GM19351 (cell line): ENCODE results near the gene CRACR2A.

Experiments used
- ATAC-seq: cut with Tn5 transposase; IDR thresholded peaks from one replicate; pipeline ENCODE4 v1.9.1; 2021; ENCODE audit warnings: mild to moderate bottlenecking, moderate library complexity; ENCODE audit not compliant: unreplicated experiment

Gene CRACR2A

DNA sequence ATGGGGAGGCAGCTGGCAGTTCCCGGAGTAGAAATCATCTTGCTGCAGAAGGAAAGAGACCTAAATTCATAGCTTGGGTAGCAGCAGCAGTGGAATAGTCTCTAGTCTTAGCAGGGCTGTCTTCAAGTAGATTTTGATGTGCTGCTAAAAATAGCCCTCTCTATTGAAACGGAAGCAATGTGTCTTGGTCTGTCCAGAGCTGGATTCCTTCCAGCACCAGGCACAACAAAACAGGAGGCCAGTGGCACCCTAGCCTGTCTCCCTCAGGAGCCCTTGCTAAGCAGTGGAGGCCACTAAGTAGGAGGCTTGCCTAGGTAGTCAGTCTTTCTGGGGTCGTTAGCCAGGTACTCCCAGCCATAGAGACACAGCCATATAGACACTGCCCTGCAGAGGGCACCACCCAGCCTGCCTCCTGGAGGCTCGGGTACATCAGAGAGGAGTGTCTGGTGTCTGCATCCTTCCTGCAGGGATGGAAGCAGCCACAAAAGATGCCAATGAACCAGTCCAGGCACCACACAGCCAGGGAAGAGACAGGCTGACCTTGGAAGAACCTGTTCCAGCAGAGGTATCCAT lies 97.5 kb downstream of the CRACR2A start:
- no peak for ATAC-seq

DNA sequence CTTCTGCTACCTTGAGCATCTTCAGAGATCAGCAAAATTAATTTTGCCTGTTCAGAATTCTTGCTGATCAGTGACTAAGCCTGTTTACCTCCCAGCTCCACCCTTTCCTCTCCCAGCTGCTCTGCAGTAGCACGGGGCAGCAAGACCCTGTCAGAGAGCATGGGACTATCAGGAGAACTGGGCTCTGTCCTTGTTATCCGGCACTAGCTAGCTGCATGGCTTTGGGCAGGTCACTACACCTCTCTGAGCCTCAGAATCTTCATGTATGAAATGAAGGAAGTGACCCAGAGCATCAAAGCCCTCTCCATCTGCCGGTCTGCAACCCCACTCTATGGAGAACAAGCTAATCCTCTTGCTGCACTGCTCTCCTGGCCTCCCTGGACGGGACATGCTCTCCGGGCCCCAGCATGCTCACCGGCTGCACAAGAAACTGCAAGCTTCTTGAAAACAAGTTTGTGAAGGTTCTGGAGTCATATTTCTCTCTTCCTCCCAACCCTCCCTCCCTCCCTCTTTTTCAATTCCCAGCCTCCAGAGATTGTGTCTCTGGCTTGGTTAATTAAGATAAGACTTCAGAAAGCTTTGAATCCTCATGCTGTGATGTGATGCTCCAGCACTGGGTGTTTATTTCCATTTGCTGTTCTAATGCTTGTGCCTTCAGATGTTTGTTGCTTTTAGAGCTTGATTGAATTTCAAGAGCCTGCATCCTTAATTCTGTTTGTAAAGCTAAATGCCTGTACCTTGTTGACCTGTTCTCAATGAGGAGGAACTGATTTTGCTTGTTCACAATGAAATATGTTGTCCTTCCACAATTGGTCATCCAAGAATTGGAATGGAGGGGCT lies 101.1 kb downstream of the CRACR2A start:
- ATAC-seq, result no peak

DNA sequence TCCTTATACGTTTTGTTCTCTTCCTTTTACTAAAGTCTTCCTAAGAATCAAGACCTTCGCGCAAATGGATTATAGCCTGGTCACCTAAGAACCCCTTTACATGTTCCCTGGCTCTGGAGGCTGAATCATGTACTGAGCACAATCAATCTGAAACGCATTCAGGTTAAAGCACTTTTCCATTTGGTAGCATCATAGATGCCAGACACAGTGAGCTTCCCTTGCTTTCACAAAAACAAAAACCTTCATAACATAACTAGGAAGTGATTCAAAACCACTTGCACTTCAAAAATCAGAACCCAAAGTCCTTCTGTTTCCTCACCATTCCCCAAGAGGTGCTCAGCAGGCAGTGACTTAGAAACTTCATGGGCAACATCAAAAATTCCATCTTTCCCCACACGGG lies 105.4 kb downstream of the CRACR2A start:
- ATAC-seq, result no peak

DNA sequence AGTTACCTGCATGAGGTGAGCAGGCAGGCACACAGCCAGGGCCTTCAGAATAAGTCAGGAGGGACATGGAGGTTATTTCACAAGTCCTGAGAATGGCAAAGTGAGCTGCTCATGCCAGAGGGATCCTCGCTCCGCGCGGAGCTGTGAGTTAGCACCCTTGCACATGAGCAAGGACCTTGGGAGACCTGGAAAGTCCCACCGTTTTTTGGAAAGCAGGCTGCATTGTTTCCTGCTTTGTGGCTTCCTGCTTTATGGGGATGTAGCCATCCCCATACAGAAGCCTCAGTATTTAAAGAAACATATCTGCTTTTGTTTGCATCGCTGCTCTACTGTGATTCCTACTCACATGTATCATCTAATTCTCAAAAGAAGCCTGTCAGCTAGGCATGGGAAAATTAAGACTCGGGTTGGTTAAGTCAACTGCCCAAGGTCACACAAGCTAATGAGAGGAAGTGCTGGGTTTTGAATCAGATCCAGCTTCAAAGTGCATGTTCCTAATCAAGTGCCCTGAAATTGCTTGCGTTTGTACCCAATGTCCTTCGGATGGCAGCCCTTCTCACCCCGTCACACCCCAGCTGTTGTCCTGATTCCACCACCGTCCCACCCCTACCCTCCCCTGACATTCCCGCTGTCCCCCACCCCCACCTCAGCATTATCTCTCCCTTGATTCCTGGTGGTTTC lies 106.2 kb downstream of the CRACR2A start:
- no peak for ATAC-seq

DNA sequence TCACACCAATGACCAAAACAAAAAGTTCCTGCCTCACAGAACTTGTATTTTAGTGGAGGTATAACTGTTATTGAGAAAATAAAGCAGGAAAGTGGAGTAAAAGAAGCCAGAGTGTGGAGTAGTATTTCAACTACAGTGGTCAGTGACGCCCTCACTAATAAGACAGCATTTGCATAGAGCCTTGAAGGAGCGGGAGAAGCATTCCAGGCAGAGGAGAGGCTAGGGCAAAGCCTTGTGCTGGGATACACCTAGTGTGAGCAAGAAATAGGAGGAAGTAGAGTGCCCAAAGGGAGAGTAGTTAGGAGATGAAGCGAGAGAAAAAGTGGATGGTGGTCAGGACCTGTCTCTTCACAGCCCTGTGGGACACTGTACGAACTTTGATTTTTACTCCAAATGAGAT lies 107.8 kb downstream of the CRACR2A start:
- ATAC-seq, result no peak

DNA sequence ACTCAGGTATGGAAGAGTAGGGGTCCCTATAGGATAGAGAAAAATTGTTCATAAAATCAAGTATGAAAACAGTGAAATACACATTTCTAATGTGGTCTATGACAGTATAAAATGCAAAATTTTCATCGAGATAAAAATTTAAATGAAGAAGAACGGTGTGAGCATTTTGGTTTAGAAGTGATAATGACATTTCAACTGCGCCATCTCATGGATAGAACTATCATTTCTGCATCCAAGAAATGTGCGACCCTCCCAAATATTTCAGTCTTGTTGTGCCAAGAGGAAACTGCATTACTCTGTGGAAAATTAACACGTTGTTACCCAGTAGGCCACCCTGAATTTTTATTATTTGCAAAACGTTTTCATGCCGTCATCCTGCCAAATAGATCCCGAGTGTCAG lies 108.8 kb downstream of the CRACR2A start:
- ATAC-seq, result no peak

DNA sequence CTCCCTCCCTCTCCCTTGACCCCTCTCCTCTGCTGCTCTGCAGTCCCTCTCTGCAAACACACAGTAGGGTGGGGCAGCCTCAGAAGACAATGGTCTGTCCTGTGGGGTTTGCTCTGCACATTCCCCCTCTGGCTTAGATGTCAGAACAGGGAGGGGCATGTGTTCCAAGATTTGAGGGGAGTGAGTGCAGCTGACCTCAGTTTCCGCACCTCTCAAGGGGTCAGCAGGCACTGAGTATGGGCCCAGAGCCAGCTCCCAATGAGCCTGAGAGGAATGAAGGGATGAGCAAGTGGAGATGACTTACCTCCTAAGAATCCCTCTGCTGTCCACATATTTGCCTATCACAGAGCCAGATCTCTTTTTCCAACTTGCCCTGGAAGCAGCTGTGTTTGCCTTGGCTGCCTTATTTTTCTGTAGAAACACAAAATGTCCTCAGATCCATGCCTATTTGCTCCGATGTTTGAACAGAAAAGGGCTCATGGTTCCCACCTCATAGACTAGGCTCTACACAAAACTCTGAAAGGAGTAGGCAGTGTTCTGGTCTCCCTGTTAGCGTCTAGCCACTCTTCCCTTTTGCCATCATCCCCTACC lies 111.4 kb downstream of the CRACR2A start:
- no peak for ATAC-seq

DNA sequence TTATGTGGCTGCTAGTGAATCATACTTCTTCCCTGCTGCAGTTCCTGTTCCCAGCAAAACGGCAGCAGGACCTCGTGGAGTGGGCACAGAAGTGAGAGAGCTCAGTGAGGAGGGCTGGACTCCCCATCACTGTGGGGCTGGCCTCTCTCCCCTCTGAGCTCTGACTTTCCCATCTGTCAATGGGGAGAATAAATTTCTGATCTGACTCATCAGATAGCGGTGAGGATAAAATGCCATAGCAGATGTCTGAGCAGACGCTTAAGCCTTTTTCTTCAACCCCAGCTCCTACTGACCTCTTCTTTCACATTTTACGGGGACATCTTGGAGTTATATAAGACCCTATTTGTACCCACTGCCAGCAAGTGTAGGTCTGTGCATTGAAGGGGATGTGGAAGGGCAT lies 116.6 kb downstream of the CRACR2A start:
- no peak for ATAC-seq

DNA sequence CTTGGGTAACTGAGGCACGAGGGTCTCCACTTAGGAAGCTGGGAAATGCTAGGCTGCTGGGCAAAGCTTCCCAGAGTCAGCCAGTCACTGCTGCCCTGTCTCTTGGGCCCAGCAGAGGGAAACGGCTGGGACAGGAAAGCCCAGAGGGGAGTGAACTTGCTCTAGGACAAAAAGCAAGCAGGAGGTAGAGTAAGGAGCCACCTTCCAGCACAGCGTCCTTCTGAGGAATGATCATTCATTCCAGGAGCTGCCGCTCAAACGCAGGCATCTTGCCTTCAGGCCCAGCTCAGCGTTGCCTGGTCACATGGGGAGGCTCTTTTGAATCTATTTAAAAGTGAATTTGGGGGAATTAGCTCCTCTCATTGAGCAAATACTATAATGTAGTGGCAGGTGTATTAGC lies 118.6 kb downstream of the CRACR2A start:
- no peak for ATAC-seq

DNA sequence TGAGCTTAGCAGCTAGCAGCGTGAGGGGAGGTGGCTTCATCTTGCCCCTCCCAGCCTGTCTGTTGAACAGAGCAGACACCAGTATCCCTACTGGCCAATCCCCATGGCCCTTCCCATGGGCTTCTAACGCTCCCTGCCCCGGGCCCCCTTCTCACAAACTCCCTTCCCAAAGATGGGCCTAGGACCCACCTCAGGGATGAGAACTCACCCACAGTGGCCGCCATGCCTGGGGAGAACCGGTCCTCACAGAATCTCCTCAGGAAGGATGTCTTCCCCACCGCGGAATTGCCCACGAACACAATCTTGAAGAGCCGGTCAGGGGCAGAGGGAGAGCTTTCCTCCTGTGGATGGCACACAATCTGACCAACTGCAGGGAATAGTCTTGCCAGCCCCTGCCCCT lies 119.5 kb downstream of the CRACR2A start:
- ATAC-seq, result no peak

DNA sequence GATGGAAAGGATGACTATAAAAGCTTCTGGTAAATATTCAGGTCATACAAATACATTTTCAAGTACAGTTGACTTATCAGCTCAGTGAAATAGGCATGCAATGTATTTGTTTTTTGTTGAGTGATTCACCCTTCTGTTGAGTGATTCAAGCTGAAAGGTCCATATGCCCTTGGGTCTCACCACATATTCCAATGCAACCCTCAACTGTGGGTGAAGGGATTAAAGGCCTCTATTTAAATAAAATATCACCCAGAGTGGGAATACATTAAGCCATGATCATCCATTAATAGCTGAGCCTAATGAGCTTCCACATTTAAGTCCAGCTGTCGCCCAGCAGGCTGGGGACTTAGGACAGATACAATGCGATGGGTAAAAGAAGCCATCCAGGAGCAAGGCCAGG lies 120.2 kb downstream of the CRACR2A start:
- no peak for ATAC-seq

DNA sequence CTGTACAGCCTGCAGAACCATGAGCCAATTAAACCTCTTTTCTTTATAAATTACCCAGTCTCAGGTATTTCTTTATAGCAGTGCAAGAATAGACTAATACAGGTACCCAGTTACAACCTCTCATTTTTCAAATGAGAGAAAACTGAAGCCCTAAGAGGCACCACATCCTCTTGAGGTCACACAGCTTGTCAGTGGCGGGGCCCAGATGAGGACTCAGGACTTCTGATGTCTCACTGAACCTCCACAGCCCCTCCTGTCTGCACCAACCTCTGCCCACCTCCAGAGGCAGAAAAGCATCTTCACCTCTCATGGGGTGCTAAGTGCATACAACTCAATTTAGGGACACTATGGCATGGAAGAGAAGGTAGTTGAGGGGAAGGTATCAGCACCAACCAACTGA lies 120.7 kb downstream of the CRACR2A start:
- ATAC-seq, result no peak

DNA sequence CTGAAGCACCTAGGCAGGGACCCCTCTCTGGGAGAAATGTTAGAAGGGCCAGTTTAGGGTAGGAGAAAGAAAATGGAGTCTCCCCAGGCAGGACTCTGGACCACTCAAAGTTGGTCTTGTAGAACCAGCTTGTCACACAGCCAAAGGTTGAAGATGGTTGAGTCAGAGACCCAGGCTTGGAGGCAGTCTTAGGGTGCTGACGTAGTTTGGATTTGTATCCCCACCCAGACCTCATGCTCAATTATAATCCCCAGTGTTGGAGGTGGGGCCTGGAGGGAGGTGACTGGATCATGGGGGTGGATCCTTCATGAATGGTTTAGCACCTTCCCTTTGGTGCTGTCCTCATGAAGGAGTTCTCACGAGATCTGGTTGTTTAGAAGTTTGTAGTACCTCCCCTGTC lies 121.2 kb downstream of the CRACR2A start:
- no peak for ATAC-seq

DNA sequence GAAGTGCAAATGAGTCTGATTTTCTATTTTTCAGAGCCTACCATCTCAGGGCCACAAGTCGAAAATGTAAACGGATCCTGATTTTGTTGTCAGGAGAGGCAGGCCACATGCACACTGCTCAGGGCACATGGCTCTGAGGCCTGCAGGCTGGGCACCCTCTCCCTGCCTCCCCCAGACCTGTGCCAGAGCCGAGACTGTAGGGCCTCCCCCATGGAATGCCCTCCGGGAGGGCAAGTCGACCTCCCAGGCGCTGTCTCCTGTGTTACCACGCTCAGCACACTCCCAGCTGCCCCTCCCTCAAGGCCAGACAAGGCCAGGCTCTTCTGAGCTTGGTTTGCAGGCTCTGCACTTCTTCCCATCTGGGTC lies 121.7 kb downstream of the CRACR2A start:
- ATAC-seq, result no peak

DNA sequence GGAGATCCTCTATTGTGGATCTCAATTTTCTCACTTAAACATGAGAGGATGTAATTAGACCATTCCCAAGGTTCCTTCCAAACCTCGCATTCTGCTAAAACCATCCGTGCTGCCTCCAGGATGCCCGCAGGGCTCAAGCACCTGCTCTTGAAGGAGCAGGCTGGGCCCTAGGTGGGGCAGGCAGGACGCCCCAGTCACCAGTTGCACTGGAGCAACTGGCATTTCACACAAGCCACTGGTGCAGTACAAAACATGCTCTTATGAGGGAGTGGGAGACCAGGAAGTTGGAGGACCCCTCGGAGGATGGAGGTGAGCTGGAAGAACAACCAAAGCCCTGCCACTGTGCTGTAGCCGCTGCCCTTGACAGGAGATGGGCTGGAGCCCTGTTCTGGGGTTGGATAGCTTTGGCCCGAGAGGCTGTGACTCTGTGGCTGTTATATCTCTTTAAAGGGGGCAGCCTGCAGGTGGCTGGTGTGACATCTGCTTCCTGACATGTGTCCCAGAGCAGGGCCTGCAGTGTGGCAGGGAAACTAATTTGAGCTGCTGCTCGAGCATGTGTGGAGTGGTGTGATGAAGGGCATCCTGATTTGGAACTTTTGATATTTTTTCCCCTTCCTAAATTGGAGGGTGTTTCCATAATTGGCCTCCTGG lies 122.2 kb downstream of the CRACR2A start:
- ATAC-seq, result no peak

DNA sequence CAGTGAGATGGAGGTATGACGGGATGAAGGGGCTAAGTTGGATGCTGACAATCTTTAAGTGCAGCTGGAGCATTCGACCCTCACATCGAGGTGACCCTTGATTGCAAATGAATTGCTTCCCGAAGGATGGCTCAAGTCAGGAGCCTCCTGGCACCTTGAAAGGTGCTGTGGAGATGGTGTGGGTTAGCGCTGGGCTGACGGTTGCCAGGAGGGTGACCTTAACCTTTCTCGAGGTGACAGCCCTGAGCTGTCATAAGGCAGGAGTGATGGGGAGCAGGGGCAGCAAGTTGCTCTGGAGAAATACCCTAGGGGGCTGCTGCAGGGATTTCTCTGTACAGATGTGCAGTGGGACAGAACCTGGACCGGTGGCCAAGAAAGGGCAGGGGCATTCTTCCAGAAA lies 122.8 kb downstream of the CRACR2A start:
- ATAC-seq, result no peak

DNA sequence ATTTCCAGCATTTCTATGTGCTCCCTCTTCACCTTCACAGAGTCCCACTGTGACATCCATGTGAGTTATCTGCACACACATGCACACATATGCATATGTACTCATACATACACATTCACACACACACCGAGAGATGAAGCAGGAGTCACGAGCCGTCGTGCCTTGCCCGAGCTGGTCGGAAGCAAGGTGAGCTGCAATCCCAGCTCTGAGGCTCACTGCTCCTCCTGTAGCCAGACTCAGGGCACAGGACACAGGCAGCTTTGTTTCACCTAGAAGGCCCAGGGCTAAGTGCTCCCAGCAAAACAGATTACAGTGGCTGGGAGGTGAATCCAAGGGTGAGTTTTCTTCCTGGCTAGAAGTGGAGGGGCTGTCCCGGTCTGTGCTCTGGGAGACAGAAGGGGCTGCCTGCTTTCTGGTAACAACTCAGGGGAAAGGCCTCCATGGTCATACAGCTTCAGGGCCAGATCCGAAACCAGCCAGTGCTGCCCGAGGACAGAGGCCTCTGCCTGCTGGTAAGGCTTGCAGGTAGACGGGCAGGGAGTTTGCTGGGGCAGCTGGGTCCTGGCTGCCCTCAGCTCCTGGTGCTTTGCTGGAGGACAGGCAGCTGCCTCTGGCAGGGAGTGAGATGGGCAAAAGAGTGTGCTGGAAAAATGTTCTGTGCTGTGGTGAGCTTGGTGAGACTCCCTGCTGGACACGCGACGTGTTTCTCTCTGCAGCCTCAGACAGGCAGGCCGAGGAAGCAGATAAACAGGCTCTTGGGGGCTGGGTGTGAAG lies 123.7 kb downstream of the CRACR2A start:
- ATAC-seq, result no peak

DNA sequence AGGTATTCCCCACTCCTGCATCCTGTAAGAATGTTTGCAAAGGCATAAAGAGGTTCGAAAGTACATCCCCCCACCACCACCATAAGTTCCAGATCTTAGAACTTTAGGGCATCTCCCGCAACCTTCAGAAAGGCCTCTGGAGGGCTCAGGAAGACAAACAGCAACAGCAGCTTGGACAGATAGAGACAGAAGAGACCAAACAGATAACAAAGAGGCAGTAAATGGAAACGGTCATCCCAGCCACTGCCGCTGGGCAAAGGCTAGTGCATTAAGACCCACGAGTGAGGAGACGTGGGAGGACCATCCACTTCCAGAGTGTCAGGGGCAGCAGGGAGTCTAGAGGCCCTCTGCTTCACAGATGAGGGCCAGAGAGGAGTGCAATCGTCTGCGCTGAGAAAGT lies 124.3 kb downstream of the CRACR2A start:
- ATAC-seq, result no peak

DNA sequence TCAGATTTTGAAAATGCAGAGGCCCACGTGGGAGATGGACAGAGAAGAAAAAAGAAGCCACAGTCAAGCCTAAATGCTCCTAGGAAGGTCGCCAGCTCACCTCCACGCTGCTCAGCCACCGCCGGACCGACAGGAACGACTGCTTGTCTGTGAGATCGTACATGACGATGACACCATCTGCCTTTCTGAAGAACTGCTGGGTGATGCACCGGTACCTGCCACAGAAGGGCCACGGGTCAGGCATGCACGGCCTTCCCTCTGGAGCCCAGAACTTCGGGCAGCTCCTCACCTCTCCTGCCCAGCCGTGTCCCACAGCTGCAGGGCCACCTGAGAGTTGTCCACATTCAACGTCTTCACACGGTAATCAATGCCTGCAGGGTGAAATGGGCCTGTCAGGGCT lies 125.6 kb downstream of the CRACR2A start:
- ATAC-seq, result no peak

DNA sequence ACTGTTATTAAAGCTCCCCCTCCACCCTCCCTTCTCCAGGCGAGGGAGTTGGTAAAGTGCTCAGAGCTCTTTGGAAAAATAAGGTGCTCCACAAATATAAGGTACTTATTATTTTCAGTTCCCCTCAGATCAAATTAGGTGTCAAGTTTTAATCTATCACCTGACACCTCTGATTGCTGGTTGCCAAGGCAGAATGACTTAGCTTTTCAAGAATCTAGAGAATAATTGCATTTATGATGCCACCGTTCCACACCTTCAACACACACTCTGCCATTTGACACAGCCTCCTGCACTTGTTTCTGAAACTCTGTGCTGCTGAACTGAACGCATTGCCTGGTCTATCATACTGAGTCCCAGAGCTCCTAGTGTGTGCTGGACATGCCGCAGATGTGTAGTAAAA lies 128.6 kb downstream of the CRACR2A start:
- ATAC-seq, result no peak
